NCI-H345 treated with DMSO at 0.1 percent for 48 hours (cell line): ENCODE results near the gene SDR9C7.
"Not testable (repeated sequence)": the region's sequence is repeated elsewhere in the genome, so short reads cannot be mapped to it uniquely, and the experiment has no call there.

Experiments
- DNase-seq: peaks from one replicate; lab custom pipeline; 2025; ENCODE audit not compliant: unreplicated experiment; lab: John Stamatoyannopoulos, UW

SDR9C7 gene

DNA sequence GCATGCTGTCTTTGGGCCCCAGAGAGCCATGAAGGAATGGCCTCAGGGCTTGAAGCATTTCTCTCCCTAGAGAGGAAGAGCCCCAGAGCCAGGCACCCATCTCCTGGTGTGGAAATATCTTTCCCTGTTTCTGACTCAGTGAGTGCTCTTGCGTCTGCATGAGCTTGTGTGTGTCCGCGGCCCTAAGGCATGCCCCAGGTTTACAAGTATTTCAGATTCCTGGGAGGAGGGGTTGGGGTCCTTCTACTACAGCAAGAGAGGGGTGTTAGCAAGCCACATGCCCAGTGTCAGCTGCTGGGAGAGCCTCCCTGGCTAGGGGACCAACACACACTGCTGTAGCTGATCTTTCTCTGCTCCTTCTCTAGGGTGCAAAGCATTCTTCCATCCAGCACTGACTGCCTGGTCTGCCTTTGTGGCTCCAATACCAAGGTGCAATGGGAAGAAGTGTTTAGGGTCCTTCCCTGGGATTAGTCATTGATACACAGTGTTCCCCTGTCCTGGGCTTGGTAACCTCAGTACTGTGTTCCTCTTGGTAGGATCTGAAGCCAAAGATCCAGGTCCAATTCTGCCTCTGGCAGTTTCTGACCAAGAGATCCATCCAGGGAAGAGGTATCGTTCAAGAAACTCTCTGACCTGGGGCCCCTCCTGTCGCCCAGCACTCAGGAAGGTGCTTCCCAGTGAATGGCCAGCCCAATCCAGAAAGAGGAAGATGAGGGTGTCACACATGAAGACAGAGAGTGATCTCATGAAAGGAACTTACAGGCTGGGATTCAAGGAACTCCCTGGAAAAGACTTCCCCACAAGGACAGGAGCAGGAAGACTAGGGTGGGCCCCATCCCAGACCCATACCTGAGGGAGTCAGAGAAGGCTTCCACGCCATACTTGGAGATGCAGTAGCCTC is 20.1 kb upstream of the SDR9C7 start:
- DNase-seq = no peak

DNA sequence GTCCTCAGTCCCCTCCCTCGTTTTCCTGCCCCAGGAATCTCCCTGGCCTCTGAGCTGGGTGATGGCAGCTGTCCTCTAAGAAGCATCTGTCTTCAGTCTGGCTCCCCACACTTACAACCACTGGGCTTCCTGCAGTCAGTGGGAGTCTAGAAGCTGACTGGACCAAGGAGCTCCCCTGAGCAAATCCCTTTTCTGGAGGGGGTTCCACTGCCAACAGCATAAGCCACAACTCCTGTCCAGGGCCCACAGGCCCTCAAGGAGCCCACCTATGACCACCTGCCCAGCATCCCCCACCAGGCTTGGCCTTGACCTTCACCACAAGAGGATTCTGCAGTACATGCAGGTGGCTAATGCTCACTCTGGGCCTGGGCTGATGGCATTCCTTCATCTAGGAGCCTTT is 19.1 kb upstream of the SDR9C7 start:
- DNase-seq = no peak

DNA sequence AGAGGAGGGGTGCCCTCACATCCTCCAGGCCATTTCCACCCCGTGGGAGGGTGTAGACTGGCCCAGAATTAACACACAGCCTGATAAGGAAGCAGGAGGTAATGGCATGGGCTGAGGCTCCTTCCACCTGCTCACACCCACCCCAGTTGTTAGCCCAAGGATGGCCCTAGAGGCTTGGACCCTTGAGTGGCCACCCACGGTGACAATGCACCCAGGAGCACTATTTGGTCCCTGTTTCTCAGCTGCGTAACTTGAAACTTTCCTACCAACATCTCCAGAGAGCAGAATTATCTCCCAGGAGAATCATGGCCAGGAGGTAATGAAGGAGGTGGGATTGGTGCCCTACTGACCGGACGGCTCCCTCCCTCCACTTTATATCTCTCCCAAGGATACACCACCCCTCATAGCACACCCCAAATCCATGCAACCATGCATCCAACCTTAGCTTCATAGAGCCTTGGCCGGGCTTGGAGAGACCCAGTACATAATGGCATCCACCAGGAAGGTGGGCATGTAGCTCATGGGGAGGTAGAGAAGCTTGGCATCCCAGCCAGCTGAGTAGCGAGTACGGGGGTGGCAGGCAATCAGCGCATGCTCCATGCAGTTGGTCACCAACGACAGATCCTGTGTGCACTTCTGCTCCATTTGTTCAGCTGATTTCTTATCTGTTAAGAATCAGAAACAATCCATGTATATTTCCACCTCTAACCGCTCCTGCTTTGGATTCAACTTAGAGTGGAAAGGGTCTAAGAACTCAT is 17.6 kb upstream of the SDR9C7 start:
- DNase-seq = no peak

DNA sequence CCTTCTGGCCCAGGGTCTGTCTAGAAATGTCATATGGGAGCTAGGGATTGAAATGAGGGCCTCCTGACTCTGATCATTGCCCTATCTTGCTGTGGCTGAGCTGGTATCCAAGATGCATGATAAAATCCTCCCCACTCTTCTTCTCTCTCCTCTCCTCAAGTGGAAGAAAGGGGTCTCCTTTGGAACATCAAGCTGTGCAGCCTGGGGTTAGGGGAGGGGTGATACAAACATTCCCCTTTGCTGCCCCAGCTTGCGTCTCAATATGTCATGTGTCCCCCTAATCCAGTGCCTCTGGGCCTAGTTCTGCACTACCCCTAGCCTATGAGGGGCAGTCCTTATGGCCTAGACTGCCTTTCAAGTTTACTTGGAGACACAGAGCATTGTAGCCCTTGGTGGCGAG is 14.7 kb upstream of the SDR9C7 start:
- no peak for DNase-seq

DNA sequence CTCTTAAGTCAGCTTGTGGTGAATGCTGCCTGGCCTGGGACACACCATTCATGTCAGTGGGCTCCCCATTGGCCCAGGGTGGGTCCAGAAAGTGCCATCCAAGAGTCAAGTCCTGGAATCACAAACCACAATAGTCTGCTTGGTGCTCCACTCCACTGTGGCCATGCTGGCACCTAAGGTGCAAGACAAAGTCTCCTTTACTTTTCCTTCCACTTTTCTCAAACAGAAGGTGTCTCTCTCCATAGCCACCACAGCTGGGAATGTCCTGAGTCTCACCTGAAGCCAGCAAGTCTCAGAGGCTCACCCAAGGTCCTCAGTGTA is 14.2 kb upstream of the SDR9C7 start:
- DNase-seq = no peak

DNA sequence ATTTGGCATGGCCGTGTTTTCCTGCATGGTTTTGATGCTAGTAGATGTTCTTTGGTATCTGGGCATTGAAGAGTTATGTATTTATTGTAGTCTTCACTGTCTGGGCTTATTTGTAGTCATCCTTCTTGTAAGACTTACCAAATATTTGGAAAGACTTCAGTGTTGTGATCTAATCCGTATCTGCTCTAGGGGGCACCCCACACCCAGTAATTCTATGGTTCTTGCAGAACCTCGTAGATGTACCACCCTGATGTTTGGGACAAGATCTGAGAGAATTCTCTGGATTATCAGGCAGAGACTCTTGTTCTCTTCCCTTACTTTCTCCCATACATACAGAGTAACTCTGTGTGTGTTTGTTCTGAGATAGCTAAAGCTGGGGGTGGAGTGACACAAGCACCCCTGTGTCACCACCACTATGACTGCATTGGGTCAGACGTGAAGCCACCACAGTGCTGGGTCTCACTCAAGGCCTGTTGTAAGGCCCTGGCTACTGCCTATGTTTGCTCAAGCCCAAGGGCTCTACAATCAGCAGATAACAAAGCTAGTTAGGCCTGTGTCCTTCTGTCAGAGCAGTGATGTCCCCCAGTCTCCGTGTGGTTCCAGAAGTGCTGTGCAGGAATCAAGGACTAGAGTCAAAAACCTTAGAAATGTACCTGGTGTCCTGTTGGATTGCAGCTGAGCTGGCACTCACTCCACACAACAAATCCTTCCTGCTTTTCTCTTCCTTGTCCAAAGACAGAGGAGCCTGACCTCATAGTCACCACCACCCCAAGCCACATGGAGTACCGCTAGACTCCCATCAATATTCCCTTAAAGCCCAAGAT is 13.6 kb upstream of the SDR9C7 start:
- DNase-seq = no peak

DNA sequence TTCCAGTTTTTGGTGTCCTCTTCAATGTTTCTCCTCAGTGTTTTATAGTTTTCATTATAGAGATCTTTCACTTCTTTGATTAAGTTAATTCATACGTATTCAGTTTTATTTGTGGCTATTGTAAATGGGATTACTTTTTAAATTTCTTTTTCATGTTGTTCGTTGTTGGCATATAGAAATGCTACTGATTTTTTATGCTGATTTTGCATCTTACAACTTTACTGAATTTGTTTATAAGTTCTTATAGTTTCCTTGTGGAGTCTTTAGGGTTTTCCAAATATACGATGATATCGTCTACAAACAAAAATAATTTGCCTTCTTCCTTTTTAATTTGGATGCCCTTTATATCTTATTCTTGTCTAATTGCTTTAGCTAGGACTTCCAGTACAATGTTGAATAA is 9.7 kb upstream of the SDR9C7 start:
- no peak for DNase-seq

DNA sequence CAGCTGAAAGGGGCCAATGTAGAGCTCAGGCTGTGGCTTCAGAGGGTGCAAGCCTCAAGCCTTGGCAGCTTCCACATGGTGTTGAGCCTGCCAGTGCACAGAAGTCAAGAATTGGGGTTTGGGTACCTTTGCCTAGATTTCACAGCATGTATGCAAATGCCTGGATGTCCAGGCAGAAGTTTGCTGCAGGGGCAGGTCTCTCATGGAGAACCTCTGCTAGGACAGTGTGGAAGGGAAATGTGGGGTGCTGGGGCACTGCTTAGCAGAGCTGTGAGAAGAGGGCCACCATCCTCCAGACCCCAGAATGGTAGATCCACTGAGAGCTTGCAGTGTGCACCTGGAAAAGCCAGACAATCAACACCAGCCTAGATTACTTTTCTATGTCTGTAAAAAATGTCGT is 9.2 kb upstream of the SDR9C7 start:
- not testable (repeated sequence) for DNase-seq

DNA sequence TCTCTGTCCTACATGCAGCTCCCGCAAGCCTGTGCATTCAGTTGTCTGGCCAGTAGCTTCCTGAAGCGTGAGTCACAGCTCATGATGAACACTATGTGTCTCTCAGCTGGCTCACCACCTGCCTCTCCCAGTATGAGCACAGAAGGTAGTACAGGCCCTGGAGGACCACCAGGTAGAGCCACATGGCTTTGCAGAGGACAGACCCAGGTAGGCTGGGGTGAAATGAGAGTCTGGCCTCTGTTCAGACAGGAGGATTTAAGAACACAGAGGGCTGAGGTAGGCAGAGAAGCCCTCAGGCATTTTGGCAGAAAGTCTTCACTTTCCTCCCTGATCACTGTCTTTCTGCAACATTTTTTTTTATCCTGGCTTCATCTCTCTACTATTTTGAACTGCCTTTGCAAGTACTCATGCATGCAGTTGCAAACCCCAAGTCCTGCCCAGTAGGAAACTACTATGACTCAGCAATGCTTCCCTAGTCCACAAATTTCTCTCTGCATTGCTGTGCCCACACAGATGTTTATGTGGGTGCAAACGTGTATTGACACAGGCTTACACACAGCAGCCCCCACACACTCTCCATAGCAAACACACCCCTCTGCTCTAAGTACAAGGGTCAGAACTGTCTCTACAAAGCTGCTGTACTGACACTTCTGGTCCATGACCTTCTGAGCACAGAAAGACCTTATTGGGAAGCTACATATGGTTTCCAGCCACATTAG is 7.2 kb upstream of the SDR9C7 start:
- no peak for DNase-seq

DNA sequence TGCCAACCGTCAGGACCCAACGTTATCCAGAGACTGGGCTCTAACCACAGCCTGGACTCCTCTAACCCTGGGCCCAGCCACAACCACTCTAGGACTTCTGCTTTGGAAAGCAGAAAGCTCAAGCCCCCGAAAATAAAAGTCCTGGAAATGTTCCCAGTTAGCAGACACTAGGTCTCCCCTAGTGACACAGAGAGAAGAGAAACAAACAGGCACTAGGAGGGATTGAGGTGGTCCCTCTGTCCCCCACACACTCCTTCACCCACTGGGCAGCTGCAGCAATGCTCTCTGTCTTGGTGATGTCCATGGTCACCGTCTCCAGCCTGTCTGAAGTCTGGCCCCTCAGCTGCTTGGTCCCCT is 6.7 kb upstream of the SDR9C7 start:
- not testable (repeated sequence) for DNase-seq

DNA sequence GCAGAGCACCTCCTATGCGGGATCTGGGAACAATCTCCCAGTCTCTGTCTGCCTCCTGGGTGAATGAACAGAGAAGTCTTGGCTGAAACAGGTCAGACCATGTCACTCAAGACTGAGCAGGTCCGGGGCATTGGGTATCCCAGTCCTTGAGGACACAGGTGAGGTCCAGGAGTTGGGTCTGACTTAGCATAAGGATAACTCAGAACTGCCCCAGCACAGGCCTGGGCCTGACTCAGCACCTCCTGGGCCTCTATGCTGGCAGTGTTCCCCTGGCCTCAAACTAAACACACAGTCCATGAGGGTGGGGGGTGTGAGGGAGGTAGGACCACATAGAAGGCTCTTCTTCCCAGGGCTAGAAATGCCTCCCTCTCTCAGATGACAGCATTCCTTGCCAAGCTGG is 1.5 kb upstream of the SDR9C7 start:
- no peak for DNase-seq

DNA sequence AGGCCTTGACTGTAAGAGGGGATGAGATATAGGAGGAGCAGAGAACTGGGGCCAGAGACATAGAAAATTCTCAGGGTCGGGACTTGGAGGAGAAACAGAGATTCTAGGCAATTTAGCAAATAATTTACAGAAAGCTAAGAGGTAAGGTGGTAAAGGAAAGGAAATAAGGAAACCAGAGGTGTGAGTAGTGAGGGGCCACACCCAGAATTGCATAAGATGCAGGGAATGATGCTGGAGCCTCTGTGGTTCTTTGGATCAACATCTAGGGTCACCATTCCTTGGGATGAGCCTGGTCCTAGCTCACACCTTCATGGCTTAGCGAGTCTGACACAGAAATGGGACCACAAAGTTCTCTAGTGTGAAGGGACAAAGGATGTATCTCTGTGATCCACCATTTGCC is 949 bp upstream of the SDR9C7 start:
- no peak for DNase-seq

DNA sequence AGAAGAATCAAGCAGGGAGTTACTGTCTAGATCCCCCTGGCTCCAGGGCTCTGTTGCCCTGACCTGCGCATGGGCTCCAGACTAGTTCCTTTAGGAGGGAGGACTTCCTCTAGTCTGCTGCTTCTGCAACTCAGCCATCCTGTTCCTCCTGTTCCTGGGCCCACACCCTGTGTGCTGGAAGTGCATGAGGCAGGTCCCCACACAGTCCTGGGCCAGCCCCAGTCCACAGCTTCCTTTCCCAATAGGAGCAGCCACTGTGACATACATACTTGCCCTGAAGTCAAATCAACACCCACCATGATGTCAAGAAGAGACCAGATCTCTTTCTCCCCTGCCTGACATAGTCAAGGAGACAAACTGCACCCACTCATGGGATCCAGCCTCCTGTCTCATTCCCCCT is 1.3 kb downstream of the SDR9C7 start:
- no peak for DNase-seq

DNA sequence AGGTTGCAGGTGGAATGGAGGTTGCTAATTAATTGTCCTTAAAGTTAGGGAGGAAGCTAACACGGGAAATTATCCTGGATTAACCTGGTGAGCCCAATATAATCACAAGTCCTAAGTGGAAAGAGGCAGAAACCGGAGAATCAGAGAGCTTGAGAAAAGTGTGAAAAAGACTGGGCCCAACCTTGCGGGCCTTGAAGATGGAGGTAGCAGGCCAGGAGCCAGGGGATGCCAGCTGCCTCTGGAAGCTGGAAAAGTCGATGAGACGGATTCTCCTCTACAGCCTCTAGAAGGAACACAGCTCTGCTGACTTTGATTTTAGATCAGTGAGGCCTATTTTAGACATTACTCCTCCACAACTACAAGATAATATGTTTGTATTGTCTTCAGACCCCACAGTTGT is 2.1 kb downstream of the SDR9C7 start:
- no peak for DNase-seq

DNA sequence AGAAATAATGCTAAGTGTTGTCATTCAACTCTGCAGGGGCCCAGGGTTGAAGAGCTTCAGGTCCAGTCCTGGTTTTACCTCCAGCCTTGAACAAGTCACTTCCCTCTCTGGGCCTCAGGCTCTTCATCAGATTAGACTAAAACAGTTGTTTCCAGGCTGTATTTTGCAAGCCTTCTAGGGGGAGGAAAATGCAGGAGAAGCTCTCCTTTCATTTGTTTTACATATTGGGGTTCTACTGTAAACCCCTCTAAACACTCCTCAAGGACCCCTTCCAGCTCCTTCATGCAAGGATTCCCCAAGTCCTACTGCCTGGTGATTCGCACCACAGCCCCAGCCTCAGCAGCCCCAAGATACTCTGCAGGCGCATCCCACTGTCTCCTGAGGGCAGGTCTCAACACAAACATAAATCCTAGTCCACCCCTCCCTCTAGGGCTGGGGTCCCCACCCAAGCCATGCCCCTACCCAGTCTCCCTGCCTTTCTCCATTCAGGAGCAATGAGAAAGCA is 2.7 kb downstream of the SDR9C7 start:
- DNase-seq = no peak

DNA sequence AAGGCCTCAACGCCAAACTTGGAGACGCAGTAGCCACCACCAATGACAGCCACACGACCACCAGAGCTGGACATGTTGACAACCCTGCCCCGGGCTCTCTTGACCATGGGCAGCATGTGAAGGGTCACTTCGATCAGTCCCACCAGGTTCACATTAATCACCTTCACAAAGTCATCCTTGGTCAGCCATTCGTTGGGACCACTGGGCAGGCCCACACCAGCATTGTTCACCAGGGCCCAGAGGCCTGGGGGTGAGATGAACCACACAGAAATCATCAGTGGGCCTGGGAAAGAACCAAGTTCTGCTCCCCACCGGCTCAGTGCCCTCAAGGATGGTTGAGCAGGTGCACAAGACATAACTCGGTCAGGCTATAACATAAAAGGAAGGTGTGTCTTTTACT is 4.0 kb downstream of the SDR9C7 start:
- DNase-seq = no peak

DNA sequence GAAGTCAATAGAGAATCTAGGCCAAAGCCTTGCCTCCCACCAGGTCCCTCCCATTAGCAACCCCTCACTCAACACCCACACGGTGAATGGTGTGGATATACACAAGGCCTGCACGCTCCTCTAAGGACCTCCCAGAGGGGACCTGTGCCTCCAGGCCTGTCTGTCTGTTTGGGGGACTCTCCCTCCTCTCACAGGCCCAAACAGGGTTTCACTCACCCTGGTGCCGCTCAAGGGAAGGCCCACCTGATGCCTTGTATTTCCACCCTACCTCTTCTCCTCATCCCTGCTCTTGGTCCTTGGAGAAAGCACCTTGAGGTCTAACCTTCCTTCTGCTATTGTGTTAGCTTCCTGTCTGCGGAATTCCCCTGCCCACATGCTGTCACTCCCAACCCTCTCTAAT is 4.4 kb downstream of the SDR9C7 start:
- no peak for DNase-seq

DNA sequence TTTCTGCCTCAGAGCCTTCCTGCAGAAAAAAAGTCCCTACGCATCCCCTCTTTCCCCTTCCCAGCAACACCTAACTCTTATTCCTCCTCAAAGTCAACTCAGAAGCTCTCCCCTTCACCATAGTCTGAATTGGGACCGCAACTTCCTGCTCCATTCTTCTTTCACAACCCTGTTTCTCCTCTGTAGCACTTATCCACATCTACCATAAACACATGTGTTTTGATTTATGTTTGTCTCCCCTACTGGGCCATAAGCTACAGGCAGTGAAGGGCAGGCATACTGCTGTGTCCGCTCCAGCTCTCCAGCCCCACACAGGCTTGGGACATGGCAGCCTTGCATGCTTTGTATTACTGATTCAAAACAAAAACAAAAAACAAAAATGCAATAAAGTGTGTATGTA is 5.9 kb downstream of the SDR9C7 start:
- no peak for DNase-seq

DNA sequence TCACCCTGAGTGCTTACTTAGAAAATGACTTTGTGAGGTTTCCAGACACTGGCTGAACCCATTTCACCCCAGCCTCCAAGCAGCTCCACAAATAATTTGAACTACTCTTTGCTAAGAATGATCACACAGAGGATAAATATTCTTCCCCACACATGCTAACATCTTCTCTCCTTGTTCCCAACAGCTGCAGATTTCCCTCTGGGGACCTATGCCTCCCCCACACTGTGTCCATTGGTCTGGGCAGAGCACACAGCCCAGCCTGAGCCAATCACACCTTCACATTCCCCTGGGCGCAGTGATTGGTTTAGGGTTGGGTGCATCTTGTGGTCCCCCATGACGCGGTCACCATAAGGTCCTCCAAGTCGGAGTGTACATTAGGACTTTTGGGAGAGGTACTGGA is 6.9 kb downstream of the SDR9C7 start:
- no peak for DNase-seq

DNA sequence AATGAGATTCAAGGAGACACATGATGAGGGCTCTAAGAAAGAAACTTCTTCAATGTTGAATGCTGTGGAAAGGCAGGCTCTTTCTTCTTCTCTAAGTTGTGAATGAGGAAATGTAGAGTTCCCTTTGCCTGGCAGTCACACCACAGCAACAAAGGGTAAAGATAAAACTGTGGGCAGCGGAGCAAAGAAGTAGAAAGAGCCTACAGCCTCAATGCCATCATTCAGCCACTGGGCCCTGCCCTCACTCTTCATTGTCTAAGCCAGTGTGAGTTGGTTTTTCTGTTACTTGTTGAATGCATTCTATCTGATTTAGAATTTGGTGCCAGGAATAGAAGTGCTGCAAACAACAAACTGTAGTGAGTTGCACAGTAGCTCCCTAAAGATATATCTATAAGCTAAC is 12.2 kb downstream of the SDR9C7 start:
- no peak for DNase-seq

DNA sequence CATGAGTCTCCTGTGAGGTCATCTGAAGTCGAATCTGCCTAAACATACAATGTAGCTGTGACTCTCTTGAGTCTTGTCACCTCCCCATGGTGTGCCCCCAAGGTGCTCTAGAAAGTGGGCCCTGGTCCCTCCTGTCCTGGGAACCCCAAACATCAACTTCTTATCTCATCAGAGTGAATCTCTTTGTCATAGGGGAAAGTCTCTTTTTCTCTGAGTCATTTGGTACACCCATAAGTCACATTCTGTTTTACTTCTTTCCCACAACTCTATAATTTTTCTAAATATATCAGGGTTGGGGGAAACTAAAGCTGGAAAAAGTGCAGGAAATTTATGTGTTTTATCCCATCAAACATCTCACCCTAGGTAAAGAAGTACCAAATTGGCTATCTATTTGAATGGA is 12.9 kb downstream of the SDR9C7 start:
- DNase-seq = no peak
